Muscle of leg (tissue), 11 donors: ENCODE measurements around the gene ACTN3. TPM values are rescaled to one million over a fixed set of nuclear protein-coding genes. Genes with fewer than 3 reads are reported as not detected.
"Not testable (repeated sequence)": the region's sequence is repeated elsewhere in the genome, so short reads cannot be mapped to it uniquely, and the experiment has no call there.

Experiments
- DNase-seq: peaks from one replicate; pipeline ENCODE4 v3.0.0; 2013
- H3K27ac ChIP-seq: one replicate; pipeline ENCODE4 v1.5.1; 2013; ENCODE audit warnings: mild to moderate bottlenecking, low read length, control low read depth
- H3K27me3 ChIP-seq: one replicate; pipeline ENCODE4 v1.6.1; 2013; ENCODE audit warnings: low read length; ENCODE audit not compliant: control insufficient read depth, insufficient read depth
- H3K36me3 ChIP-seq: one replicate; pipeline ENCODE4 v1.6.1; 2013; ENCODE audit warnings: low read length; ENCODE audit not compliant: control insufficient read depth, insufficient read depth
- H3K4me1 ChIP-seq: one replicate; pipeline ENCODE4 v1.6.1; 2013; ENCODE audit warnings: low read length; ENCODE audit not compliant: control insufficient read depth, insufficient read depth
- H3K4me3 ChIP-seq: one replicate; pipeline ENCODE4 v1.5.1; 2013; ENCODE audit warnings: low read length, control low read depth
- H3K9me3 ChIP-seq: replicated peaks from 2 replicates; pipeline ENCODE4 v1.6.1; 2013; ENCODE audit warnings: low read depth, low read length; ENCODE audit not compliant: control insufficient read depth
- WGBS: methylation state at CpG from one replicate; pipeline ENCODE4 v1.1.5; 2013; ENCODE audit warnings: missing lambda C conversion rate; ENCODE audit not compliant: insufficient coverage; 5-methylcytosine and 5-hydroxymethylcytosine counted together
- polyA plus RNA-seq, 8 donors: library from polyadenylated mRNA; unstranded; fragments of 120-200 nt; gene quantifications; one replicate each; pipeline versions ENCODE4 v1.2.1 to v1.2.3, GENCODE V29; 2013; ENCODE audit warnings: inconsistent platforms in 1 of 8, low replicate concordance in 1 of 8; ENCODE audit not compliant: insufficient read length in 8 of 8, insufficient read depth in 1 of 8
- total RNA-seq: library from RNA; stranded (reverse); fragments of 120-200 nt; gene quantifications from one replicate; pipeline ENCODE4 v1.2.4, GENCODE V29; 2013

Gene ACTN3
- total and polyA plus RNA-seq, 9 donors = 8.3 to 162 (median 41.7) TPM

DNA sequence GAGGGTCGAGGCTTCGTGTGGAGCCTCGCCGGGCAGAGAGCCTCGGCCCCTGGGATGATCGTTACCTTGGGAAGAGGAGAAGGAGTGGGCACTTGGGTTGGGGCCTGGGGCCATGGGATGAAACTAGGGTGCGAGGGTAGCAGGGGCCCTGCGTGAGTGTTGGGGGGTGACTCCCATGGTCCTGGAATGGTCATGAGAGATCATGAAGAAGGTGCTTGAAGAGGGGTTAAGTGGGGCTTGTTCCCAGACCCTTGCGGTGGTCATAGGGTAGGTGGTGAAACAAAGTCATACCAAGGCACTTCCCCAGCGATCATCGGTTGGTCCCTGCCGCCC, 46.6 kb downstream of the ACTN3 start:
- peaks cover 2% of the 10 kb centered on the region for H3K36me3 ChIP-seq
- 10% methylated on average over 11 of the region's 12 CpGs for WGBS
- no peak for DNase-seq

GRCh38 chr11:66593650-66594049, 46.9 kb downstream of the ACTN3 start:
- DNase-seq = no peak
- WGBS = no CpG with 5 or more reads among the region's 7 CpGs
- Histone ChIP-seq H3K9me3 (no peaks in the 10 kb centered on the region), H3K27me3 (no peaks in the 10 kb centered on the region), H3K4me1 (peaks cover 24% of the 10 kb centered on the region), H3K36me3 (peaks cover 2% of the 10 kb centered on the region), H3K27ac (no peak overlapping the region), H3K4me3 (peak overlapping the region; percentile 66)

More for the DNA sequence above, 46.6 kb downstream of the ACTN3 start:
- H3K4me1 ChIP-seq = peaks cover 24% of the 10 kb centered on the region
- peak overlapping the region; percentile 66 for H3K4me3 ChIP-seq
- no peaks in the 10 kb centered on the region for H3K27me3 ChIP-seq
- no peaks in the 10 kb centered on the region for H3K9me3 ChIP-seq
- H3K27ac ChIP-seq = peak overlapping the region; percentile 92

GRCh38 chr11:66595245-66595904, 48.7 kb downstream of the ACTN3 start:
- Histone ChIP-seq H3K4me3 (no peak overlapping the region), H3K9me3 (no peaks in the 10 kb centered on the region), H3K27ac (peak overlapping the region; percentile 35), H3K27me3 (no peaks in the 10 kb centered on the region), H3K4me1 (peaks cover 24% of the 10 kb centered on the region), H3K36me3 (peaks cover 18% of the 10 kb centered on the region)
- no peak for DNase-seq
- no CpG with 5 or more reads among the region's 5 CpGs for WGBS

DNA sequence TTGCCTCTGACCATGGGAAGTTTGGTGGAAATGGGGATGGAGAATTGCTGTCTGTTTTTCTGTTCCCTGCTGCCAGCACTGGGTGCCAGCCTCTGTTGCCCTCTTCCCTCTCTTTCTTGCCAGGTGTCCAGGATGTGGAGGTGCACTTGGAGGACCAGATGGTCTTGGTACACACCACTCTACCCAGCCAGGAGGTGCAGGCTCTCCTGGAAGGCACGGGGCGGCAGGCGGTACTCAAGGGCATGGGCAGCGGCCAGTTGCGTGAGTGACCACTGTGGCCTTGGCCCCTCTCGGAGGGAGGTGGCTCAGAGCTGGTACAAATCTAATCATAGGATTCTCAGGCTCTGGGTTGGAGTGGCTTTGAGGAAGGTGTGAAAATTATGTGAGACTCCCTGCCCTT, 52.3 kb downstream of the ACTN3 start:
- peaks cover 35% of the 10 kb centered on the region for H3K36me3 ChIP-seq
- peaks cover 20% of the 10 kb centered on the region for H3K4me1 ChIP-seq
- H3K9me3 ChIP-seq = no peaks in the 10 kb centered on the region
- no peak overlapping the region for H3K4me3 ChIP-seq
- no peaks in the 10 kb centered on the region for H3K27me3 ChIP-seq
- WGBS = 100% methylated on average over 6 of the region's 6 CpGs
- no peak for DNase-seq
- no peak overlapping the region for H3K27ac ChIP-seq

GRCh38 chr11:66600219-66600618, 53.5 kb downstream of the ACTN3 start:
- DNase-seq = no peak
- Histone ChIP-seq H3K27me3 (no peaks in the 10 kb centered on the region), H3K4me1 (peaks cover 15% of the 10 kb centered on the region), H3K36me3 (peaks cover 48% of the 10 kb centered on the region), H3K9me3 (no peaks in the 10 kb centered on the region), H3K4me3 (no peak overlapping the region), H3K27ac (no peak overlapping the region)
- no CpG with 5 or more reads among the region's 2 CpGs for WGBS

DNA sequence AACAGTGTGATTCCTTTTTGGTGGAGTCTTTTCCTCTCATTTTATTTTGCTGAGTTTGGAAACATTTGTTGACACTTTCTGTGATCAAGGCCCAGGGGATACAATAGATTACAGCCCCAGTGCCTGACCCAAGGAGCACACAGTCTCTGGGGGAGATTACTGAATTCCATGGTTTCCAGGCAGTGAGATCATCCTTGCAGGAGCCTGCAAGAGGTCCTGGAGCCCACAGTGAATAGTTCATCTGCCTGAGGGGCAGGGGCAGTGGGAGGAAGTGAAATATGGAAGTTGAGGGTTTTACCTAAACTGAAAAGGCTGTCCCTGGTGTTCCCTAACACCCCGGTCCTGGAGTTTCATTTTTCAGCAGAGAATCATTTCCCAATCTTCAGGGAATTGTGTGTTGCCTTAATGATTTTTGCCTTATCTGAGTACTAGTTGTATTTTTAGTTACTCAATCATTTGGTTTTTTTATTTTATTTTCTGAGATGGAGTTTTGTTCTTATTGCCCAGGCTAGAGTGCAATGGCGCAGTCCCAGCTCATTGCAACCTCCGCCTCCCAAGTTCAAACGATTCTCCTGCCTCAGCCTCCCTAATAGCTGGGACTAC, 54.0 kb downstream of the ACTN3 start:
- Histone ChIP-seq H3K4me3 (no peak overlapping the region), H3K27me3 (no peaks in the 10 kb centered on the region), H3K36me3 (peaks cover 53% of the 10 kb centered on the region), H3K27ac (no peak overlapping the region), H3K9me3 (no peaks in the 10 kb centered on the region), H3K4me1 (peaks cover 12% of the 10 kb centered on the region)
- no CpG with 5 or more reads among the region's 4 CpGs for WGBS
- DNase-seq = no peak

GRCh38 chr11:66603072-66603471, 56.4 kb downstream of the ACTN3 start:
- Histone ChIP-seq H3K27me3 (no peaks in the 10 kb centered on the region), H3K9me3 (no peaks in the 10 kb centered on the region), H3K4me1 (peaks cover 14% of the 10 kb centered on the region), H3K4me3 (no peak overlapping the region), H3K27ac (no peak overlapping the region), H3K36me3 (peaks cover 62% of the 10 kb centered on the region)
- no peak for DNase-seq
- WGBS = 97% methylated on average over 6 of the region's 6 CpGs

DNA sequence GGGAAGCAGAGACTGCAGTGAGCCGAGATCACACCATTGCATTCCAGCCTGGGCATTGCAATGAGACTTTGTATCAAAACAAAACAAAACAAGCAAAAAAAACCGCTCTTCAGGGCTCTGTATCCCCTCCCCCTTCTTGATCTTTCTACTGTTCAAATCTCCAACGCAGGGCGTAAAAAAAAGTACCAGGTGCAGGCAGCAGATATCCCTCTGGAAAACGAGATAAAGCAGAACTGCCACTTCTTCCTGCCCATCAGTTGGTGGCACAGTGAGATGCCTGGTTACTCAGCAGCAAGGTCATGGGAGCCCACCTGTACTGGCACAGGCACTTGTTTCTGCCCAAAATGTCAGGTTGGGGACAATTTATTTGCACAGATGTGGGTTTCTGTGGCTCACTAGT, 57.5 kb downstream of the ACTN3 start:
- Histone ChIP-seq H3K4me1 (peaks cover 14% of the 10 kb centered on the region), H3K36me3 (peaks cover 58% of the 10 kb centered on the region), H3K27ac (no peak overlapping the region), H3K9me3 (no peaks in the 10 kb centered on the region), H3K4me3 (no peak overlapping the region), H3K27me3 (no peaks in the 10 kb centered on the region)
- DNase-seq = no peak
- WGBS = 79% methylated on average over 4 of the region's 5 CpGs

DNA sequence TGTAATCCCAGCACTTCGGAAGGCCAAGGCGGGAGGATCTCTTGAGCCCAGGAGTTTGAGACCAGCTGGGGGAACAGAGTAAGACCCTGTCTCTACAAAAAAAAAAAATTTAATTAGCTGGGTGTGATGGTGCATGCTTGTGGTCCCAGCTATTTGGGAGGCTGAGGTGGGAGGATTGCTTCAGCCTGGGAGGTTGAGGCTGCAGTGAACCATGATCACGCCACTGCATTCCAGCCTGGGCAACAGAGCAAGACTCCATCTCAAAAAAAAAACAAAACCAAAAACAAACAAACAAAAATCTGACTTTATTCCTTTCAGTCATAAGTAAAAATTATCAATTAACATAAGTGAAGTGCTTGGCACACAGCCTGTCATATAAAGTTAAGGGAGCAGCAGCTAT, 59.9 kb downstream of the ACTN3 start:
- Histone ChIP-seq H3K36me3 (peaks cover 41% of the 10 kb centered on the region), H3K4me1 (peaks cover 10% of the 10 kb centered on the region)
- WGBS = 100% methylated on average over 2 of the region's 3 CpGs
- DNase-seq, H3K27ac ChIP-seq, H3K9me3 ChIP-seq, H3K27me3 ChIP-seq, H3K4me3 ChIP-seq: not testable (repeated sequence)

DNA sequence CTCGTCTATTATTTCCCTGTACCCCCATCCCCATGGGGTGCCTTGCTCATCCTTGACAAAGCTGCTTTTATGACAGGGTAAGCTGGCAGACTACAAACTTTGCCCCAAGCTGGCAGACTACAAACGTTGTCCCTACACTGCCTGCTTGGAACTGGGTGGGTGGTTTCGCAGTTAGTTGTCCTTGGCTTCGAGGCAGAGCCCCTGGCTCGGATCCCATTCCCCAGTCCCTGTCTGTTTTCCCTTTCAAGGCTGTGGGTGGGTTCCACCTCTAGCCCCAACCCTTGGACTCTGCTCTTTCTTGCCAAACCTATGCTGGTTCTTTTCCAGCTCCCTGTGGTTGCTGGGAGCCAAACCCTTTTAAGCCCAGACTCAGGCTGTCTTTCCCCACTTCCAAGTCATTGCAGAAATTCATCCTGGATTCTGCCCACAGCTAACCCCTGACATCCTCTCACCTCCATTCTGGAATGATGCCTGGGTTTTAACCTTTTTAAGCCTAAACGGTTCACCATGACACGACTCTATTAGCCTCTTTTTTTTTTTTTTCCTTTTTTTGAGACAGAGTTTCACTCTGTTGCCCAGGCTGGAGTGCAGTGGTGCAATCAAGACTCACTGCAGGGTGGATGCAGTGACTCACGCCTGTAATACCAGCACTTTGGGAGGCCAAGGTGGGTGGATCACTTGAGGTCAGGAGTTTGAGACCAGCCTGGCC, 60.6 kb downstream of the ACTN3 start:
- H3K36me3 ChIP-seq = peaks cover 37% of the 10 kb centered on the region
- peak overlapping the region; percentile 24 for H3K27ac ChIP-seq
- no peak overlapping the region for H3K4me3 ChIP-seq
- DNase-seq = peak; percentile 90
- H3K27me3 ChIP-seq = no peaks in the 10 kb centered on the region
- WGBS = 20% methylated on average over 7 of the region's 8 CpGs
- H3K4me1 ChIP-seq = peaks cover 4% of the 10 kb centered on the region
- H3K9me3 ChIP-seq = no peaks in the 10 kb centered on the region
